ENCODE data around the gene KLHL10.
A peak's percentile ranks its signal among the peaks of the same experiment; 100 is the strongest.
"Not testable (repeated sequence)": the region's sequence is repeated elsewhere in the genome, so short reads cannot be mapped to it uniquely, and the experiment has no call there.

KLHL10 gene

DNA sequence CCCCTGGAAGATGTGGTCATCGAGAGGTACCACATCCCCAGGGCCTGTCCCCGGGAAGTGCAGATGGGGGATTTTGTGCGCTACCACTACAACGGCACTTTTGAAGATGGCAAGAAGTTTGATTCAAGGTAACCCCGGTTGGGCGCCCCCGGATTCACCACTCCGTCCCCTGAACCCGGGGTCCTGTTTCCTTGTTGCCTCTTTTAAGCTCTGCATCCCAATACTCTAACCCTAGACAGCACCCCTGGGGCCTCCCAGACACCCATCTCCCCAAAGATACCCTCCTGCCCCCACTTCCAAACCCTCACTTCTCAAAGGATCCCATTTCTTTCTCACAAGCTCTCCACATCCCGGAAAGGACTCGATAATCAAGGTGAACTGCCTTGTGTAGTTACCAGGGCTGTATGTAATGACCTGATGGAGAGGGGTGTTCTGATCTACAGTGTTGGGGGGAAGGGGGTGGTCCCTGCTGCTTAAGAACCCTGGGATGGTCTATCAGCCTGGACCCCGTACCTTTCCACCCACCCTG, 24.4 kb upstream of the KLHL10 start:
- no peak for DNase-seq (ENCODE audit: low spot score)

DNA sequence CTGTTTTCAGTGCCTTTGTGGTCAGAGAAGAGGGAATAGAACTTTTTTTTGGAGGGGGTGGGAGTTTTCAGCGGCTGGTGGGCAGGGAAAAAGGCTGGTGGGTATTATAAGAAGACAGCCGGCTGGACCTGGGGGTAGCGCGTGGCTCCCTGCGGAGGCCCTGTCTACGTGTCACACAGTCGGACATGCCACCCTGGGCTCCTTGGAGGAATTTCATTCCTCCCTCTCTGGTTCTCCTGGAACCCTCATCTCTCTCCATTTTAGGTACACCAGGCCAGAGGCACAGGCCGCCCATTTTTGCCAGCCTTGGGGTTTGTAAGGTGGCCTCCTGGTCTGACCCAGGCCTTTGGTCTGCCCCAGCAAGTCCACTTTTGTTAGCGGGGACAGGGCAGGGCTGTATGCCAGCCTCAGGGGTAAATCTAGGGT, 23.9 kb upstream of the KLHL10 start:
- DNase-seq (ENCODE audit: low spot score) = no peak

DNA sequence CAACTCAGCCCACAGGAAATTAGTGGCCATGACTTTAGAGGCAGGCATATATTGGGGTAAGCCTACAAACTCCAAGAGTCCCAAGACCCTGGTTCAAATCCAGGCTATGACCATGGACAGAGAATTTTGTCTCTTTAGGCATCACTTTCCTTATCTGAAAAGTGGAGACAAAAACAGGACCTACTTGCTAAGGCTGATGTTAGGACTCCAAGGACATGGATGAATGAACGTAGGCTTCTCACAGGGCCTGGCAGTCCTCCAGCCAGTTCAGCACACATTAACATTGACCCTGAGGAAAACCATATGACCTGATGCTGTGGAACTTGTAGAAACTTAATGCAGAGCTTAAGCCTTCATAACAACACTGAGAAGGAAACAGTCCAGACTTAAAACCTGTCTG, 23.4 kb upstream of the KLHL10 start:
- DNase-seq (ENCODE audit: low spot score) = no peak

DNA sequence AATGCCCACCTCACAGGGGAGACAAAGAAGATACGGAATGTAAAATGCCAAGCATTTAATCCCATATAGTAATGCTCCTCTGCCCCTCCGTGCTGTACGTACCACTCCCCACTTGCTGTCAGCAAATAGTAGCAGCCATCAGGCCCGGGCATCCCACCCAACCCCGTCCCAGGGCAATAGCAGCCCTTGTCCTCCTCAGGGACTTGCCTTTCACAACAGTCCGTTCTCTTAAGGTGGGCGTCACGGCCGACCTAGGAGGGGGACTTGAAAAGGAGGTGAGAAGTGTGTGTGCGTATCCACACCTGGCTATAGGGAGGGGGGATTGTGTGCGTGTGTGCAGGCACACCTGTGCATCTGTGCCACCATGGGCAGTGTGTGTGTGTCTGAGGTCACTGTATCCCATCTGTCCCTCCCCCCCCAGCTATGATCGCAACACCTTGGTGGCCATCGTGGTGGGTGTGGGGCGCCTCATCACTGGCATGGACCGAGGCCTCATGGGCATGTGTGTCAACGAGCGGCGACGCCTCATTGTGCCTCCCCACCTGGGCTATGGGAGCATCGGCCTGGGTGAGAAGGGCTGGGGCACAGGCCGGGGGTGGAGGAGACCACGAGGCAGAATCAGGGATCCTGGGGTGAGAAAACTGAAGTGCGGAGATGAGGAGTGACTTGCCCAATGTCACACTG, 20.8 kb upstream of the KLHL10 start:
- DNase-seq (ENCODE audit: low spot score) = no peak

DNA sequence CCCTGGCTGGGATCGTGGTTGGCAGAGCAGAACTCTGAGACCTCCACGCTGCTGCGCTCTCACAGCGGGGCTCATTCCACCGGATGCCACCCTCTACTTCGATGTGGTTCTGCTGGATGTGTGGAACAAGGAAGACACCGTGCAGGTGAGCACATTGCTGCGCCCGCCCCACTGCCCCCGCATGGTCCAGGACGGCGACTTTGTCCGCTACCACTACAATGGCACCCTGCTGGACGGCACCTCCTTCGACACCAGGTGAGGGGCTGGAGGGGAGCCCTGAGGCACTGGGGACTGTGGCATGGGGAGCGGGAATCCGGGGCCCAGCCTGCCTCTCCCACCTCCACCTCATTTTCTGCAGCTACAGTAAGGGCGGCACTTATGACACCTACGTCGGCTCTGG, 19.6 kb upstream of the KLHL10 start:
- no peak for DNase-seq (ENCODE audit: low spot score)

DNA sequence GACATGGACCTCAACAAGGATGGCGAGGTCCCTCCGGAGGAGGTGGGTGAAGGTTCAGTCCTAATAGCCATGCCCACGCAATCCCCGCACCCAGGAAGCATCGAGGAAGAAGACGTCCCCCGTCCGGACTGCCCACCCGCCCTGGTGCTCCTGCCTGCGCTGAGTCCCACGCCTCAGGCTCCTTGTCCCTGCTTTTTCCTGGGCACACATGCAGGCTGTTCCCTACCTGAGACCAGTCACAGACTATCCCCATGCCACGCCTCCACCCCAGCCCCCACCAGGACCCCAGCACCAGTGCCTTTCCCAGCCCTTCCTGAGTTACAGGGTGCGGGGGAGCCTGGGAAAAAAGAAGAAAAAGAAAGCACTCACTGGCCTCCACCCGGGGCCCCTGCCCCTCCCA, 15.8 kb upstream of the KLHL10 start:
- DNase-seq (ENCODE audit: low spot score) = no peak

DNA sequence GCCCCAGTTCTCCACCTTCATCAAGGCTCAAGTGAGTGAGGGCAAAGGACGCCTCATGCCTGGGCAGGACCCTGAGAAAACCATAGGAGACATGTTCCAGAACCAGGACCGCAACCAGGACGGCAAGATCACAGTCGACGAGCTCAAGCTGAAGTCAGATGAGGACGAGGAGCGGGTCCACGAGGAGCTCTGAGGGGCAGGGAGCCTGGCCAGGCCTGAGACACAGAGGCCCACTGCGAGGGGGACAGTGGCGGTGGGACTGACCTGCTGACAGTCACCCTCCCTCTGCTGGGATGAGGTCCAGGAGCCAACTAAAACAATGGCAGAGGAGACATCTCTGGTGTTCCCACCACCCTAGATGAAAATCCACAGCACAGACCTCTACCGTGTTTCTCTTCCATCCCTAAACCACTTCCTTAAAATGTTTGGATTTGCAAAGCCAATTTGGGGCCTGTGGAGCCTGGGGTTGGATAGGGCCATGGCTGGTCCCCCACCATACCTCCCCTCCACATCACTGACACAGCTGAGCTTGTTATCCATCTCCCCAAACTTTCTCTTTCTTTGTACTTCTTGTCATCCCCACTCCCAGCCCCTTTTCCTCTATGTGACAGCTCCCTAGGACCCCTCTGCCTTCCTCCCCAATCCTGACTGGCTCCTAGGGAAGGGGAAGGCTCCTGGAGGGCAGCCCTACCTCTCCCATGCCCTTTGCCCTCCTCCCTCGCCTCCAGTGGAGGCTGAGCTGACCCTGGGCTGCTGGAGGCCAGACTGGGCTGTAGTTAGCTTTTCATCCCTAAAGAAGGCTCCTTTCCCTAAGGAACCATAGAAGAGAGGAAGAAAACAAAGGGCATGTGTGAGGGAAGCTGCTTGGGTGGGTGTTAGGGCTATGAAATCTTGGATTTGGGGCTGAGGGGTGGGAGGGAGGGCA, 15.1 kb upstream of the KLHL10 start:
- DNase-seq (ENCODE audit: low spot score) = no peak

DNA sequence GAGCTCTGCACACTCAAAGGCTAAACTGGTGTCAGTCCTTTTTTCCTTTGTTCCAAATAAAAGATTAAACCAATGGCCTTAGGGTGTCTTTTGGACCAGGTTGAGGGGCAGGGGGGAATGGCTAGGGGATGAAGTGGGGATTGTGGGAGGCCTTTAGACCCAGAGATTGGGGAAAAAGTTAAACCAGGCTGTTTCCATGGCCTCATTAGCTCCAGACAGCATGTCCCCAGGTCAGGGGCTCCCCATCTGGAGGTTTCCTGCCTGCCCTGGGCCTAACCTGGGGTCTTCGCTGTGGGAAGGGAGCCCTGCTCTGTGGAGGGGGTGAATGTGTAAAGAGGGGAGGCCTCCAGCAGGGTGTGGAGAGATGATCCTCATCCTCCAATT, 14.5 kb upstream of the KLHL10 start:
- no peak for DNase-seq (ENCODE audit: low spot score)

DNA sequence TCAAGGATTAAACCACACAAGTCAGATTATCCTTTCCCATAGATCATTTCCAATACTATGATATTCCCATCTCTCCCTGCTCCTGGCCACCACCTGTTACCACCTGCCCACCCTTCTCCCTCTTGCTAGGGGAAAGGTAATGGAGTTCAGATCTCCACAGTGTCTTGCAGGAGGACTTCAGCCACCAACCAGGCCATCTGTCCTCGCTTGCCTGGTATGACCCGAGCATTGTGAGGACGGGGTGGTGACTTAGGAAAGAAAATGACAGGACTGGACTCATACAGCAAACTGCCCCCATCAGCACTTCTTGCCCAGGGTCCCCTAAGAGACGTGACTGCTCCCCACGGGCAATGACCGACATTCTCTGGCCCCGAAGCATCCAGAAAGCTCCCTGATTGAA, 14.0 kb upstream of the KLHL10 start:
- no peak for DNase-seq (ENCODE audit: low spot score)

DNA sequence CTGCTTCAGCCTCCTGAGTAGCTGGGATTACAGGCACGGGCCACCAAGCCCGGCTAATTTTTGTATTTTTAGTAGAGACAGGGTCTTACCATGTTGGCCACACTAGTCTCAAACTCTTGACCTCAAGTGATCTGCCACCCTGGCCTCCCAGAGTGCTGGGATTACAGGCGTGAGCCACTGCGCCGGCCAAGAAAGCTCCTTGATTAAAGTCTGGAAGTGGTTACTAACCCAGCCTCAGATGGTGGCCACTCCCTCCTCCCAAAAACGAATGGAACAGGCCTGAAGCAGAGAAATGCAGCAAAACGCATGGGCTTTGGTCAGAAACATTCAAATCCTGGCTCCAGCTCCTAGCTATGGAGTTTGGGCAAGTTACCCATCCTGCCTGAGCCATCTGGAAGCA, 13.5 kb upstream of the KLHL10 start:
- DNase-seq (ENCODE audit: low spot score) = no peak

DNA sequence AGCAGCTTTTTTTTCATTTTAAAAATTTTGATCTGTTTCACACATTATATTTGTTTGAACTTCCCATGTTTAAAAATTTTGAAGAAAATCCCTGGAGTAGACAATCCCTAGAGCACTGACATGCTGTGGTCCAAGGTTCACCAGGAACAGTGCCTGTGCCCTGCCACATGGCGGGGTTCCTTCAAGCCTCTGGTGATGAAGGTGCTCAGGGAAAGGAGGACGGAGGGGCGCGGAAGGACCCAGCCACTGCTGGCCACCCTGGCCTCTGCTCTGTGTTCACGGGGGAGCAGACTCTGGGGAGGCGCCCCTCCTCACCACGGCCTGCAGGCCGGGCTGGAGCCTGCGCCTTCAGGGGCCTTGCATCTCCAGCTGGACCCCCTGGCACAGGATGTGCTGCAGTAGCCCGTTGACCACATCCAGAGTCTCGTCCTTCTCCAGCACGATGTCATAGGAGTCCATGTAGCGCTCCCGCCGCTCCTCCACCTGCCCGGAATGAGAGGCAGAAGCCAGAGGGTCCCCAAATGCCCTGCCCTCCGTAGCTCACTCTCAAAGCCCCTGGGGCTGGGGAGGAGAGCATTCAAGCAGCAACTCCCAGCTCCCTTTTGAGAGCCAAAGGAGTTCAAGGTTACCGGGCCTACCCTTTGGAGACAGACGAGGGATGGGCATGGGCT, 12.3 kb upstream of the KLHL10 start:
- DNase-seq (ENCODE audit: low spot score) = no peak

DNA sequence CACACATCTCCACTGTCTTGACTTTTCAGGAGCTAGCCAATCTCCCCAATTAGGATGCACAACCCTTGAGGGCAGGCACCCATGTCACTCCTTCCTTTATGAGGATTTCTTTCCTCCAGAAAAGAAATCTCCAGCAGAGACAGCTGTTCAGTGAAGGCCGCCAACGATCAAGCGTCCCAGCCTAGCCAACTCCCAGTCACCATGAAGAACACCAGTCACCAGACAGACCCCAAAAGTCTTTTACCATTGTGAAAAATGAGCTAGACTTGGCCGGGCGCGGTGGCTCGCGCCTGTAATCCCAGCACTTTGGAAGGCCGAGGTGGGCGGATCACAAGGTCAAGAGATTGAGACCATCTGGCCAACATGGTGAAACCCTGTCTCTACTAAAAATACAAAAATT, 7.7 kb upstream of the KLHL10 start:
- DNase-seq (ENCODE audit: low spot score) = not testable (repeated sequence)

DNA sequence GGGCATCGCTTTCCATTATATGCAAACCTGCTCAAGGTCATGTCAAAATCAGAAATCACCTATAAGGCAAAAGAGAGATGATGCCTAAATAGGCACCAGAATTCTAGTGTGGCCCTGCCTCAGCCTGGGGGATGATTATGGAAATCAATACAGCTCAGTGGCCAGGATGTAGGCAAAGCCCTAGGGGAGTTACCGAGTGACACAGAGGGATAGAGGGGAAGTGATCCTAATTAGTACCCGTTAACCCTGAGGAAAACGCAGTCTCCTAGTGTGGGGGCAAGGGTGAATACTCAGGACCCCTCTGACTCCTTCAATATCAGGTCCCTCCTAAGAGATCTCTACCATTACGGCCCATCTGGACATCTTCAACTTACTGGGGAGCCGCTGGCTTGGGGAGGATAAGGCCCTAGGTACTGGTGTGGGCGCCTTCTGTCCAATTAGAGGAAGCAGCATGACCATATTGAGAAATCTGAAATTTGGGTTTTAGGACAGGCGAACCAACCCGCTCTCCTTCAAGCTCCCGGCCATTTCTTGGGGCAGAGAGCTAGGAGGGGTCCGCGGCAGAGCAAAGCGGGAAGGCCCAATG, 2.3 kb upstream of the KLHL10 start:
- peak; percentile 30 for DNase-seq (ENCODE audit: low spot score)

DNA sequence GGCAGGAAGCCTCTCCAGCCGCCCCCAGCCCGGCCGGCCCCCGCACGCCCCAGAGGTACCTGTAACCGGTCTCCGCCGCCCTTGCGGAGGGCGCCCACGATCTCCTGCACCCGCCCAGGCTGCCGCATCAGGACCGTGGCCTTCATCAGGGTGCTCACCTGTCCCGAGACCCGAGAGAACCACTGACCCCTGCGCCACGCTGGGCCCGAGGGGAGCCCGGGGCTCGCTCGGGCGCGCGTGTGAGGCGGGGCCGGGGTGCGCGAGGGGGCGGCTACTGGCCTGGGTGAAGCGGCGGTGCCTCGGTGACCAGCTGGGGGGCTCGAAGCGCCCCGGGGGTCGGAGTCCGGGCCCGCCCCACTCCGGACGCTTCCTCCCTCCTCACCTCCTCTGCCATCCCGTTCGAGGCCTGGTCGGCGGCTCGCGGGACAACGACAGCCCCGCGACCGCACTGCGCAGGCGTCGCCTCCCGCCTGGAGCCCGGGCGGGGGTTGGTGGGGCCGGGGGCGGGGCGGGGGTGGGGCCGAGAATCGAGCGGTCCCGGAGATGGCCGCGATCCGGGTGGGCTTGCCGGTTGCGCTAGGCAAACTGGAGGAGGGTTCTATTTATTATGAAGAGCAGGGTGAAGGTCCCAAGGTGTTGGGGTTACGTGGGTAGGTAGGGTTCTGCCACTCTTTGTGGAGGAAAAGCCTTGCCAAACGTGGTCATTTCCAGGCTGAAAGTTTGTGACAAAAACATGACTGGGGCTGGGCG, 1.6 kb upstream of the KLHL10 start, which contains the start of gene NT5C3B:
Gene NT5C3B, minus strand, starts transcription at position 433 of the 750 bp plus-strand sequence. Its CDS starts 39 bp downstream, at position 394.
- DNase-seq (ENCODE audit: low spot score) = peak; percentile 96

DNA sequence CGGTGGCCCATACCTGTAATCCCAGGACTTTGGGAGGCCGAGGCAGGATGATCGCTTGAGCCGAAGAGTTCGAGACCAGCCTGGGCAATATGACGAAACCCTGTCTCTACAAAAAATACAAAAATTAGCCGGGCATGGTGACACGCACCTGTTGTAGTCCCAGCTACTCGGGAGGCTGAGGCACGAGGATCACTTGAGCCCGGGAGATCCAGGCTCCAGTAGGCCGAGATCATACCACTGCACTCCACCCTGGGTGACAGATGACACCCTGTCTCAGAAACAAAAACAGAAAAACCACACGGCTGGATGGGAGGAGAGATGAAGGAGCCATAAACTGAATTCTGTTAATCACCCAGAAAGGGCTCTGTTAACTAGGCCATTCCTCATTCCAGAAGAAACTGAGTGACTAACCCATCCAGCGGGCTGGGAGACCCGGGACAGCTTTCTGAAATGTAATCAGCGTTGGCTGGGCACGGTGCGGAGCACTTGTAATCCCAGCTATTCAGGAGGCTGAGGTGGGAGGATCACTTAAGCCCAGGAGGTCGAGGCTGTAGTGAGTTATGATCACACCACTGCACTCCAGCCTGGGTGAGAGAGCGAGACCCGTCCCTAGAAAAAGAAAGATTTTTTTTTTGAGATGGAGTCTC, 952 bp upstream of the KLHL10 start:
- no peak for DNase-seq (ENCODE audit: low spot score)

DNA sequence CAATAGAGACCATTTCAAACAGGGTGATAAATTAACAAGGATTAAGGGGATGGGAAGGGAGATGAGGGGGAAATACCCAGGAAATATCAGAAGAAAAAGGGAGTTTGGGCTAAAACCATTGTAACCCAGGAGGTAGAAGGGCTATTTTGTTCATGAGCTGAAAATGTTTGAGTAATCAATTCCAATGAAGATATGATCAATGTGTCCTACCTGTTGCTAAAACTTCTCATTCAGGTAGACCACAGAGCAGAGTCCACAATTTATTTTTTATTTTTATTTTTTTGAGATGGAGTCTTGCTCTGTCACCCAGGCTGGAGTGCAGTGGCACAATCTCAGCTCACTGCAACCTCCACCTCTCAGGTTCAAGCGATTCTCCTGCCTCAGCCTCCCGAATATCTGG, 1.8 kb downstream of the KLHL10 start:
- not testable (repeated sequence) for DNase-seq (ENCODE audit: low spot score)

DNA sequence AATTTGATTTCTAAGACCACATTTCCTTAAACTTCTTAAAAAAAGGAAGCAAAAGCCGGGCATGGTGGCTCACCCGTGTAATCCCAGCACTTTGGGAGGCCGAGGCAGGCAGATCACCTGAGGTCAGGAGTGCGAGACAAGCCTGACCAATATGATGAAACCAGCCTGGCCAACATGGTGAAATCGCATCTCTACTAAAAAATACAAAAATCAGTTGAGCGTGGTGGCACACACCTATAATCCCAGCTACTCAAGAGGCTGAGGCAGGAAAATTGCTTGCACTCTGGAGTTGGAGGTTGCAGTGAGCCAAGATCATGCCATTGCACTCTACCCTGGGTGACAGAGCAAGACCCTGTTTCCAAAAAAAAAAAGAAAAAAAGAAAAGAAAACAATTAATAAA, 3.2 kb downstream of the KLHL10 start:
- not testable (repeated sequence) for DNase-seq (ENCODE audit: low spot score)

DNA sequence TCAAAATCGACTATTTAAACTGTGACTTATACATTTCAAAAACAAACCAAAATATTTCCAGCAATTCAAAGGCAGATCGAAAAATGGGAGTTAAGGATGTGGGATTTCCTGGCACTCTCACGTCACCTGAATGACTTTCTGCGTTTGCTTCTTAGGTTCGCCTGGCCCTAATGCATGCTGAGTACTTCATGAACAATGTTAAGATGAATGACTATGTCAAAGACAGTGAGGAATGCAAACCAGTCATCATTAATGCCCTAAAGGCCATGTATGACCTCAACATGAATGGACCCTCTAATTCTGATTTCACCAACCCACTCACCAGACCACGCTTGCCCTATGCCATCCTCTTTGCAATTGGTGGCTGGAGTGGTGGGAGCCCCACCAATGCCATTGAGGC, 7.3 kb downstream of the KLHL10 start:
- DNase-seq (ENCODE audit: low spot score) = no peak

DNA sequence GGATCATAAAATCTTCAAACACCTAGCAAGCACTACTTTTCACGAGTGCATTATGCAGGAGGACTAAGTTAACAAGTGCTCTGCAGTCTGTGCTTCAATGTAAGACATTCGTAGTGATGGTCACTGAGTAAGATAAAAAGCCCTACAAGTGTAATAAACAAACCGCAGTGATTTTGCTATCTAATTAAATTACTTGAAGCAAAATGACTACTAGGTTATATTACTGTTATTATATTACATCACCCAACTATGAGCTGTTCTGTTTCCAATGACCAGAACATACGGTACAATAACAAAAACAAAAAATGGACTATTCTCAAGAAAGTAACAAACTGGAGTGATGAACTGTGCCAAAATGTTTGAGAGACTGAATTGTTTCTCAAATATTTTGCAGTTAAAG, 11.2 kb downstream of the KLHL10 start:
- DNase-seq (ENCODE audit: low spot score) = no peak

DNA sequence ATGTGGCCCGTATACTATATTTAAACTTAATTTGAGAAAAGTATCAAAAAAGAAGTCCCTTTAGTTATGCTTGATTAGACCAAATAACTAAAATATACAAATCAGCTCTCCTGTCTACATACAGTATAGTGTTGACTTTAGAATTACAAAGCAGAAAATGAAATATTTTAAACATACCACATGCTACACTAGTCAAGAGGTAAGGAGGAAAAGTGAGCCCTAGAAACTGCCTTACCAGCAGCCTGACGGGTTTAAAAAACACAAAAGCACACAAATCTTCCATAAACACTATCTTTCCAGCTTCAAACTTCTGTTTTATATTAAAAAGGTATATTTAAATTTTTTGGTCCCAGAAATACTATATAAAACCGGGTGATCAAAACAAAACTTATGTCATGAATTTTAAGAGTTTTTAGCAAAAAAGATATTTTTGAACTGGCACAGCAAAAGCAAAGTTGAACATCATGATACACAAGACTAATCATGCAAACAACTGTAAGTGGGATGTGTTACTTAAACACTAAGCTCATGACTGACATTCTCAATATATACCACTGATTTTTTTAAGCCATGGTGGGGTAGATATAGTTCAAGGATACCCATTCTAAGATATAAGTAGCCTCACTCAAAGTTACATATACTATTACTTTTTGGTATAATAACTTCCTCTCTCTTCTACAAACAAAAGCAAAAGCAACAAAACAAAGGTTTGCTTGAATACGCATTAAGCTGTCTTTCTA, 11.8 kb downstream of the KLHL10 start:
- DNase-seq (ENCODE audit: low spot score) = no peak
